ENCODE results near the gene SPATA24. TPM values are rescaled to one million over a fixed set of nuclear protein-coding genes. Genes with fewer than 3 reads are reported as not detected.

Gene SPATA24
- total and polyA plus RNA-seq, 2 of the 8 experiments (the other 6 are each of a cell fraction or from before 2014, with no cell fraction given): 5.8 to 9.4 TPM

GRCh38 chr5:139435676-139436075 is 31.8 kb upstream of the SPATA24 start:
- Histone ChIP-seq H4K8ac (ENCODE audit: extremely low read depth, insufficient read depth, low read length) (no peak overlapping the region), H3K9ac (replicated peaks in 1 of 4; ENCODE audit: extremely low read depth in 1 of 4, low read depth in 3 of 4, low read length in 3 of 4) (no peak overlapping the region), H4K5ac (ENCODE audit: insufficient read length, low read depth, low read length) (no peak overlapping the region), H2BK5ac (ENCODE audit: low read depth, low read length) (no peak overlapping the region), H3K27me3 (replicated peaks in 1 of 4; ENCODE audit: control insufficient read depth in 3 of 4, extremely low read depth in 1 of 4, insufficient read depth in 3 of 4, low read length in 3 of 4) (no peaks in the 10 kb centered on the region), H3K18ac (ENCODE audit: extremely low read depth, low read length) (no peak overlapping the region), H3K23me2 (ENCODE audit: low read depth, low read length) (peaks cover 4% of the 10 kb centered on the region; the same call in 1 of the 2 replicates), H3K4me1 (replicated peaks in 1 of 4; ENCODE audit: control insufficient read depth in 3 of 4, insufficient read depth in 4 of 4, low read length in 3 of 4) (peaks cover 0 to 8% (median 2%) of the 10 kb centered on the region in 4 experiments; a peak in 4 of 7 replicates), H3K9me3 (ENCODE audit: insufficient read depth in 2 of 2, low read depth in 1 of 2, low read length in 1 of 2) (no peaks in the 10 kb centered on the region), H3K36me3 (ENCODE audit: control insufficient read depth in 2 of 4, insufficient read depth in 4 of 4, low read length in 3 of 4) (peaks cover 0 to 6% (median 3%) of the 10 kb centered on the region in 4 experiments; a peak in 2 of 8 replicates), H4K20me1 (replicated peaks in 1 of 2; ENCODE audit: control insufficient read depth in 1 of 2, insufficient read depth in 2 of 2, low read length in 2 of 2) (no peaks in the 10 kb centered on the region), H3K4me2 (ENCODE audit: insufficient read depth in 1 of 2, low read depth in 2 of 2, low read length in 2 of 2) (no peak overlapping the region), H2AK5ac (ENCODE audit: low read depth, low read length) (no peak overlapping the region), H2BK20ac (ENCODE audit: low read length) (no peak overlapping the region), H3K4me3 (ENCODE audit: extremely low read depth in 1 of 4, insufficient read depth in 2 of 4, low read depth in 3 of 4, low read length in 4 of 4) (no peak overlapping the region), H2AFZ (ENCODE audit: low read length) (no peak overlapping the region), H3K23ac (ENCODE audit: insufficient read length) (no peak overlapping the region), H3K4ac (replicated peaks; ENCODE audit: insufficient read length, low read depth, low read length) (no peak overlapping the region), H2BK15ac (ENCODE audit: low read length) (no peak overlapping the region), H3K14ac (ENCODE audit: insufficient read length) (no peak overlapping the region), H3K79me2 (ENCODE audit: control insufficient read depth in 1 of 2, insufficient read depth in 2 of 2, low read length in 2 of 2) (no peaks in the 10 kb centered on the region), H3K79me1 (ENCODE audit: low read depth, low read length) (no peaks in the 10 kb centered on the region), H2BK120ac (replicated peaks; ENCODE audit: low read depth, low read length) (no peak overlapping the region), H2BK12ac (ENCODE audit: low read depth, low read length) (no peak overlapping the region), H4K91ac (replicated peaks; ENCODE audit: insufficient read length, low read length) (no peak overlapping the region), H3K27ac (ENCODE audit: low read depth, low read length) (no peak overlapping the region), H3K56ac (replicated peaks; ENCODE audit: insufficient read length, low read depth, low read length) (no peak overlapping the region)
- WGBS, 2 experiments (ENCODE audit: extremely low coverage in 1 of 2, insufficient coverage in 1 of 2, insufficient read length in 1 of 2, insufficient replicate concordance in 2 of 2, low coverage in 1 of 2, low lambda C conversion rate in 2 of 2, missing lambda C conversion rate in 1 of 2): 90% methylated on average over 3 of the region's 3 CpGs; no CpG with 5 or more reads in 1 of the 2 experiments
- TF ChIP-seq HDAC2 (IDR thresholded peaks at IDR 0.05; ENCODE audit: borderline replicate concordance in 1 of 2, low read depth in 2 of 2, low read length in 2 of 2) (no peak), SRF (IDR thresholded peaks at IDR 0.05; ENCODE audit: low read depth, low read length) (no peak), EGR1 (IDR thresholded peaks at IDR 0.05; ENCODE audit: borderline replicate concordance, low read depth, low read length) (no peak), CEBPB (IDR thresholded peaks at IDR 0.05; ENCODE audit: low read depth, low read length) (no peak), SP4 (IDR thresholded peaks at IDR 0.05; ENCODE audit: low read length) (no peak), PHF8 (conservative IDR thresholded peaks at IDR 0.05; ENCODE audit: low read depth, low read length) (no peak), USF2 (IDR thresholded peaks at IDR 0.05; ENCODE audit: low read length) (no peak), E2F6 (IDR thresholded peaks at IDR 0.05) (no peak), BACH1 (IDR thresholded peaks at IDR 0.05; ENCODE audit: low read length) (no peak)
- ChIA-PET POLR2A (ENCODE audit: partially characterized antibody) (interaction anchor here (0.7 to 1.6 kb wide), 3 partner anchors 30 to 142 kb away, joined by 3 to 4 read pairs (median 3); partner anchors contain the start of genes MATR3 and UBE2D2), CTCF (ENCODE audit: partially characterized antibody) (interaction anchor here (0.7 to 4.7 kb wide), 6 partner anchors 14 to 1114 kb away, joined by 3 to 53 read pairs (median 4); no protein-coding TSS in a partner anchor)
- DNase-seq (ENCODE audit: low read depth in 1 of 2, low spot score in 2 of 2) (no peak), FAIRE-seq (no peak)

Measured in H1 (cell line).